Measurements from ENCODE around the gene HBM. TPM values are rescaled to one million over a fixed set of nuclear protein-coding genes. Genes with fewer than 3 reads are reported as not detected.
"Not testable (repeated sequence)": the region's sequence is repeated elsewhere in the genome, so short reads cannot be mapped to it uniquely, and the experiment has no call there.

Gene HBM
- total RNA-seq, 1 donor from 2014 or later = 151 TPM

GRCh38 chr16:193441-193840 is 27.7 kb downstream of the HBM start:
- H3K36me3 ChIP-seq (ENCODE audit: control insufficient read depth in 3 of 3, insufficient read depth in 3 of 3, low read length in 3 of 3) = peaks cover 69 to 78% (median 72%) of the 10 kb centered on the region in 3 donors

GRCh38 chr16:194516-194915 is 28.7 kb downstream of the HBM start:
- H3K27me3 ChIP-seq (ENCODE audit: control insufficient read depth in 3 of 3, insufficient read depth in 3 of 3, low read length in 3 of 3) = no peaks in the 10 kb centered on the region

More at GRCh38 chr16:193441-193840, 27.7 kb downstream of the HBM start:
- H3K27ac ChIP-seq (ENCODE audit: low read depth, low read length) = no peak overlapping the region
- H3K27me3 ChIP-seq (ENCODE audit: control insufficient read depth in 3 of 3, insufficient read depth in 3 of 3, low read length in 3 of 3) = no peaks in the 10 kb centered on the region
- H3K4me1 ChIP-seq (ENCODE audit: control insufficient read depth in 3 of 3, insufficient read depth in 3 of 3, low read length in 3 of 3) = no peaks in the 10 kb centered on the region
- H3K9me3 ChIP-seq (ENCODE audit: control insufficient read depth in 3 of 3, low read length in 3 of 3) = no peaks in the 10 kb centered on the region
- no peak overlapping the region for H3K4me3 ChIP-seq (ENCODE audit: low read length in 3 of 3)
- H3K9ac ChIP-seq (ENCODE audit: low read depth in 1 of 3, low read length in 3 of 3) = no peak overlapping the region

GRCh38 chr16:200388-200787 is 34.6 kb downstream of the HBM start:
- no peaks in the 10 kb centered on the region for H3K4me1 ChIP-seq (ENCODE audit: control insufficient read depth in 3 of 3, insufficient read depth in 3 of 3, low read length in 3 of 3)
- H3K9ac ChIP-seq (ENCODE audit: low read depth in 1 of 3, low read length in 3 of 3) = no peak overlapping the region
- no peak overlapping the region for H3K27ac ChIP-seq (ENCODE audit: low read depth, low read length)
- H3K9me3 ChIP-seq (ENCODE audit: control insufficient read depth in 3 of 3, low read length in 3 of 3) = no peaks in the 10 kb centered on the region
- peaks cover 39 to 52% (median 49%) of the 10 kb centered on the region in 3 donors for H3K36me3 ChIP-seq (ENCODE audit: control insufficient read depth in 3 of 3, insufficient read depth in 3 of 3, low read length in 3 of 3)
- H3K27me3 ChIP-seq (ENCODE audit: control insufficient read depth in 3 of 3, insufficient read depth in 3 of 3, low read length in 3 of 3) = no peaks in the 10 kb centered on the region
- H3K4me3 ChIP-seq (ENCODE audit: low read length in 3 of 3) = no peak overlapping the region

More at GRCh38 chr16:194516-194915, 28.7 kb downstream of the HBM start:
- H3K36me3 ChIP-seq (ENCODE audit: control insufficient read depth in 3 of 3, insufficient read depth in 3 of 3, low read length in 3 of 3) = peaks cover 65 to 74% (median 74%) of the 10 kb centered on the region in 3 donors
- H3K27ac ChIP-seq (ENCODE audit: low read depth, low read length) = no peak overlapping the region
- no peak overlapping the region for H3K4me3 ChIP-seq (ENCODE audit: low read length in 3 of 3)
- H3K9ac ChIP-seq (ENCODE audit: low read depth in 1 of 3, low read length in 3 of 3) = no peak overlapping the region
- H3K9me3 ChIP-seq (ENCODE audit: control insufficient read depth in 3 of 3, low read length in 3 of 3) = no peaks in the 10 kb centered on the region
- H3K4me1 ChIP-seq (ENCODE audit: control insufficient read depth in 3 of 3, insufficient read depth in 3 of 3, low read length in 3 of 3) = no peaks in the 10 kb centered on the region

GRCh38 chr16:203246-203645 is 37.5 kb downstream of the HBM start:
- Histone ChIP-seq H3K27ac (ENCODE audit: low read depth, low read length) (no peak overlapping the region), H3K9me3 (ENCODE audit: control insufficient read depth in 3 of 3, low read length in 3 of 3) (no peaks in the 10 kb centered on the region), H3K36me3 (ENCODE audit: control insufficient read depth in 3 of 3, insufficient read depth in 3 of 3, low read length in 3 of 3) (peaks cover 36 to 59% (median 56%) of the 10 kb centered on the region in 3 donors), H3K9ac (ENCODE audit: low read depth in 1 of 3, low read length in 3 of 3) (no peak overlapping the region), H3K4me3 (ENCODE audit: low read length in 3 of 3) (no peak overlapping the region), H3K27me3 (ENCODE audit: control insufficient read depth in 3 of 3, insufficient read depth in 3 of 3, low read length in 3 of 3) (no peaks in the 10 kb centered on the region), H3K4me1 (ENCODE audit: control insufficient read depth in 3 of 3, insufficient read depth in 3 of 3, low read length in 3 of 3) (no peaks in the 10 kb centered on the region)

GRCh38 chr16:204046-204445 is 38.3 kb downstream of the HBM start:
- H3K9ac ChIP-seq (ENCODE audit: low read depth in 1 of 3, low read length in 3 of 3); H3K4me1 ChIP-seq (ENCODE audit: control insufficient read depth in 3 of 3, insufficient read depth in 3 of 3, low read length in 3 of 3); H3K27ac ChIP-seq (ENCODE audit: low read depth, low read length); H3K27me3 ChIP-seq (ENCODE audit: control insufficient read depth in 3 of 3, insufficient read depth in 3 of 3, low read length in 3 of 3); H3K4me3 ChIP-seq (ENCODE audit: low read length in 3 of 3); H3K9me3 ChIP-seq (ENCODE audit: control insufficient read depth in 3 of 3, low read length in 3 of 3): not testable (repeated sequence)
- peaks cover 30 to 55% (median 55%) of the 10 kb centered on the region in 3 donors for H3K36me3 ChIP-seq (ENCODE audit: control insufficient read depth in 3 of 3, insufficient read depth in 3 of 3, low read length in 3 of 3)

GRCh38 chr16:209359-209758 is 43.6 kb downstream of the HBM start:
- not testable (repeated sequence) for H3K9me3 ChIP-seq (ENCODE audit: control insufficient read depth in 3 of 3, low read length in 3 of 3); H3K9ac ChIP-seq (ENCODE audit: low read depth in 1 of 3, low read length in 3 of 3); H3K4me3 ChIP-seq (ENCODE audit: low read length in 3 of 3); H3K27me3 ChIP-seq (ENCODE audit: control insufficient read depth in 3 of 3, insufficient read depth in 3 of 3, low read length in 3 of 3); H3K4me1 ChIP-seq (ENCODE audit: control insufficient read depth in 3 of 3, insufficient read depth in 3 of 3, low read length in 3 of 3)
- peak overlapping the region; percentile 32 for H3K27ac ChIP-seq (ENCODE audit: low read depth, low read length)
- H3K36me3 ChIP-seq (ENCODE audit: control insufficient read depth in 3 of 3, insufficient read depth in 3 of 3, low read length in 3 of 3) = peaks cover 26 to 53% (median 49%) of the 10 kb centered on the region in 3 donors

- H3K36me3 ChIP-seq (ENCODE audit: control insufficient read depth in 3 of 3, insufficient read depth in 3 of 3, low read length in 3 of 3) = peaks cover 25 to 43% (median 42%) of the 10 kb centered on the region in 3 donors
- not testable (repeated sequence) for H3K27me3 ChIP-seq (ENCODE audit: control insufficient read depth in 3 of 3, insufficient read depth in 3 of 3, low read length in 3 of 3); H3K9ac ChIP-seq (ENCODE audit: low read depth in 1 of 3, low read length in 3 of 3); H3K9me3 ChIP-seq (ENCODE audit: control insufficient read depth in 3 of 3, low read length in 3 of 3); H3K27ac ChIP-seq (ENCODE audit: low read depth, low read length); H3K4me3 ChIP-seq (ENCODE audit: low read length in 3 of 3); H3K4me1 ChIP-seq (ENCODE audit: control insufficient read depth in 3 of 3, insufficient read depth in 3 of 3, low read length in 3 of 3)
These were observed 45.9 kb downstream of the HBM start for GRCh38 chr16:211631-212180.

GRCh38 chr16:212999-213398 is 47.2 kb downstream of the HBM start:
- peaks cover 0 to 10% (median 8%) of the 10 kb centered on the region in 3 donors for H3K4me1 ChIP-seq (ENCODE audit: control insufficient read depth in 3 of 3, insufficient read depth in 3 of 3, low read length in 3 of 3)
- H3K36me3 ChIP-seq (ENCODE audit: control insufficient read depth in 3 of 3, insufficient read depth in 3 of 3, low read length in 3 of 3) = peaks cover 26 to 40% (median 38%) of the 10 kb centered on the region in 3 donors
- H3K9ac ChIP-seq (ENCODE audit: low read depth in 1 of 3, low read length in 3 of 3) = no peak overlapping the region
- H3K27me3 ChIP-seq (ENCODE audit: control insufficient read depth in 3 of 3, insufficient read depth in 3 of 3, low read length in 3 of 3) = no peaks in the 10 kb centered on the region
- peak overlapping the region; percentile 5 for H3K27ac ChIP-seq (ENCODE audit: low read depth, low read length)
- H3K4me3 ChIP-seq (ENCODE audit: low read length in 3 of 3) = no peak overlapping the region
- H3K9me3 ChIP-seq (ENCODE audit: control insufficient read depth in 3 of 3, low read length in 3 of 3) = no peaks in the 10 kb centered on the region

Small RNA genes lying within 50 kb of the gene (small RNA-seq; reads per million reads assigned to genes)
- not detected for gene RF00019

Other genes with a start within 250 kb of the HBM start
- 4.2 TPM for gene POLR3K, start 112.4 kb upstream of the HBM start, total RNA-seq
- 16.2 TPM for gene SNRNP25, start 112.2 kb upstream of the HBM start, total RNA-seq
- gene RHBDF1, start 93.3 kb upstream of the HBM start, total RNA-seq = 19.8 TPM
- 72.0 TPM for gene MPG, start 87.8 kb upstream of the HBM start, total RNA-seq
- 12.5 TPM for gene NPRL3, start 27.3 kb upstream of the HBM start, total RNA-seq
- gene HBZ, start 13.3 kb upstream of the HBM start, total RNA-seq = 1.0 TPM
- gene HBA2, start 6.9 kb downstream of the HBM start, total RNA-seq = 5,761 TPM
- gene HBA1, start 10.7 kb downstream of the HBM start, total RNA-seq = 2,922 TPM
- gene HBQ1, start 14.5 kb downstream of the HBM start, total RNA-seq = 14.1 TPM
- 38.1 TPM for gene LUC7L, start 63.5 kb downstream of the HBM start, total RNA-seq
- 23.5 TPM for gene FAM234A, start 68.8 kb downstream of the HBM start, total RNA-seq
- gene RGS11, start 110.0 kb downstream of the HBM start, total RNA-seq = 0.52 TPM
- 1.0 TPM for gene ARHGDIG, start 114.6 kb downstream of the HBM start, total RNA-seq
- under 0.01 TPM for gene PDIA2, start 117.2 kb downstream of the HBM start, total RNA-seq
- 8.9 TPM for gene AXIN1, start 186.7 kb downstream of the HBM start, total RNA-seq
- 43.3 TPM for gene MRPL28, start 204.6 kb downstream of the HBM start, total RNA-seq
- gene PGAP6, start 216.0 kb downstream of the HBM start, total RNA-seq = 11.0 TPM
- 21.4 TPM for gene NME4, start 231.2 kb downstream of the HBM start, total RNA-seq
- gene DECR2, start 235.9 kb downstream of the HBM start, total RNA-seq = 2.6 TPM

Measured in skeletal muscle tissue (tissue), 5 donors.